Astrocyte (in vitro differentiated cells and primary cell): ENCODE measurements around the gene EVX1.

Experiments
- CTCF ChIP-seq: IDR thresholded peaks from 2 replicates; pipeline ENCODE4 v1.5.1; 2011; ENCODE audit warnings: low read depth, mild to moderate bottlenecking, inconsistent platforms, low read length, moderate library complexity; ENCODE audit not compliant: insufficient read depth
- EZH2 ChIP-seq: IDR thresholded peaks from 2 replicates; pipeline ENCODE4 v1.6.1; 2012; ENCODE audit warnings: mild to moderate bottlenecking, low read length, inconsistent platforms; ENCODE audit not compliant: insufficient read depth

GRCh38 chr7:27297356-27297755, 54.8 kb downstream of the EVX1 start:
- TF ChIP-seq CTCF (no peak), EZH2 (no peak)
